SW480 (cell line): ENCODE results near the gene INSIG1.

ENCODE experiments used
- DNase-seq: peaks from one replicate; pipeline ENCODE4 v3.0.0-alpha.2; 2016; ENCODE audit warnings: low spot score

The INSIG1 gene

GRCh38 chr7:155285423-155285822 is 12.3 kb upstream of the INSIG1 start:
- DNase-seq = no peak

GRCh38 chr7:155285833-155286232 is 11.8 kb upstream of the INSIG1 start:
- DNase-seq = no peak

- DNase-seq = no peak
Measured at GRCh38 chr7:155286686-155287085, 11.0 kb upstream of the INSIG1 start.

GRCh38 chr7:155287284-155287935 is 10.3 kb upstream of the INSIG1 start:
- no peak for DNase-seq

- DNase-seq = no peak
Measured at GRCh38 chr7:155288055-155288454, 9.6 kb upstream of the INSIG1 start.

GRCh38 chr7:155289107-155289506 is 8.6 kb upstream of the INSIG1 start:
- DNase-seq = no peak

- DNase-seq = no peak
Measured at GRCh38 chr7:155289949-155290501, 7.7 kb upstream of the INSIG1 start.

GRCh38 chr7:155291045-155291530 is 6.6 kb upstream of the INSIG1 start:
- peak; percentile 82 for DNase-seq

- no peak for DNase-seq
Measured at GRCh38 chr7:155291729-155292128, 5.9 kb upstream of the INSIG1 start.

GRCh38 chr7:155292680-155293226 is 4.9 kb upstream of the INSIG1 start:
- DNase-seq = no peak

GRCh38 chr7:155293721-155294510 is 3.8 kb upstream of the INSIG1 start:
- no peak for DNase-seq

GRCh38 chr7:155294511-155294778 is 3.2 kb upstream of the INSIG1 start:
- DNase-seq = no peak

- no peak for DNase-seq
Measured at GRCh38 chr7:155295511-155295910, 2.2 kb upstream of the INSIG1 start.

GRCh38 chr7:155296006-155296787 is 1.5 kb upstream of the INSIG1 start:
- DNase-seq = no peak

- peak; percentile 73 for DNase-seq
Measured at GRCh38 chr7:155296788-155297516, 726 bp upstream of the INSIG1 start.

GRCh38 chr7:155298288-155298833 is 683 bp downstream of the INSIG1 start:
- DNase-seq = no peak

GRCh38 chr7:155298834-155299534 is 1.3 kb downstream of the INSIG1 start:
- DNase-seq = peak; percentile 92

- no peak for DNase-seq
Measured at GRCh38 chr7:155299535-155300202, 2.0 kb downstream of the INSIG1 start.

- no peak for DNase-seq
Measured at GRCh38 chr7:155300641-155301452, 3.2 kb downstream of the INSIG1 start.
